T-helper 2 cell treated with Interferon-gamma antibody and Interleukin-4, amounts not matched to agents 100 ng/mL and 5 ng/mL, for 36 hours (primary cell): ENCODE measurements around the gene BCS1L. TPM values are rescaled to one million over a fixed set of nuclear protein-coding genes. Genes with fewer than 3 reads are reported as not detected.

Experiments used
- intact Hi-C: fragments of 100-400 bp; cut with micrococcal nuclease; formaldehyde crosslinking; loops from one replicate; pipeline ENCODE4 v1.15.1; 2023
- total RNA-seq: library from RNA; stranded (reverse); gene quantifications from 2 replicates; pipeline ENCODE4 v1.2.3, GENCODE V29; 2022

BCS1L gene, protein sequence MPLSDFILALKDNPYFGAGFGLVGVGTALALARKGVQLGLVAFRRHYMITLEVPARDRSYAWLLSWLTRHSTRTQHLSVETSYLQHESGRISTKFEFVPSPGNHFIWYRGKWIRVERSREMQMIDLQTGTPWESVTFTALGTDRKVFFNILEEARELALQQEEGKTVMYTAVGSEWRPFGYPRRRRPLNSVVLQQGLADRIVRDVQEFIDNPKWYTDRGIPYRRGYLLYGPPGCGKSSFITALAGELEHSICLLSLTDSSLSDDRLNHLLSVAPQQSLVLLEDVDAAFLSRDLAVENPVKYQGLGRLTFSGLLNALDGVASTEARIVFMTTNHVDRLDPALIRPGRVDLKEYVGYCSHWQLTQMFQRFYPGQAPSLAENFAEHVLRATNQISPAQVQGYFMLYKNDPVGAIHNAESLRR
- 54.6 and 57.1 TPM in 2 replicates for total RNA-seq

GRCh38 chr2:218659258-218659987 lies at the start of gene BCS1L, which contains the start of gene ZNF142:
Gene BCS1L, plus strand, starts transcription at chr2:218659683. Its CDS starts 1,305 bp downstream, at chr2:218660988.
Gene ZNF142, minus strand, starts transcription at chr2:218659623. Its CDS starts 3,194 bp downstream, at chr2:218656429.
- intact Hi-C loops = loop anchor here (1.0 to 2.0 kb wide), 8 partner anchors 13 to 389 kb away; partner anchors contain the start of genes AAMP, CNOT9, PNKD and RNF25

GRCh38 chr2:218615868-218616315 lies 43.6 kb upstream of the BCS1L start:
- intact Hi-C loops = no loop called here

GRCh38 chr2:218618102-218618860 lies 41.2 kb upstream of the BCS1L start:
- intact Hi-C loops = no loop called here

DNA sequence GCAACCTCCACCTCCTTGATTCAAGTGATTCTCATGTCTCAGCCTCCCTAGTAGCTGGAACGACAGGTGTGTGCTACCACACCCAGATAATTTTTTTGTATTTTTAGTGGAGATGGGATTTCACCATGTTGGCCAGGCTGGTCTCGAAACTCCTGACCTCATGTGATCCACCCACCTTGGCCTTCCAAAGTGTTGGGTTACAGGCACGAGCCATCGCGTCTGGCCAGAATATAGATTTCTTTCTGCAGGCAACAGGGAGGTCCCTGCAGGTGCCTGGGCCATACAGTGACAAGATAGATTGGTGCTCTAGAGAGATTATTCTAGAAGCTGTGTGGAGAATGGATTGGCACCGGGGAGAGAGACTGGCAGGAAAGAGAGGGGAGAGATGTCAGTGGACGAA lies 38.5 kb upstream of the BCS1L start:
- intact Hi-C loops = no loop called here

- intact Hi-C loops = no loop called here
These were observed 36.7 kb upstream of the BCS1L start for GRCh38 chr2:218622606-218623365.

DNA sequence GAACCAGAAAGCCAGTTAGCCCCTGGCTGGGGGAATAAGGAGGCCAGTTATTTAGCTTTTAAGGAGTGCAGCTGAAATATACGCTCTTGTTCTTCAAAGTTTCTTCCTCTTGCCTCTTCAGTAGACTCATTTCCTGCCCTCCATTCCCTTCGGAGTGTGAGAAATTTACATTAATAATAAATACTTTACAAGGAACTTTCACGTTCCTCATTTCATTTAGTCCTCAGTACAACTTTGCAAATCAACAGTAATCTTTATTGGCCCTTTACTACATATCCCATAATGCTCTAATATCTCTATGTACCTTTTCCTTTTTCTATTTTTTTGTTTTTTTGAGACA lies 36.1 kb upstream of the BCS1L start:
- intact Hi-C loops = no loop called here

GRCh38 chr2:218626369-218626768 lies 33.1 kb upstream of the BCS1L start:
- intact Hi-C loops = no loop called here

- intact Hi-C loops = no loop called here
These were observed 31.5 kb upstream of the BCS1L start for GRCh38 chr2:218627939-218628338.

DNA sequence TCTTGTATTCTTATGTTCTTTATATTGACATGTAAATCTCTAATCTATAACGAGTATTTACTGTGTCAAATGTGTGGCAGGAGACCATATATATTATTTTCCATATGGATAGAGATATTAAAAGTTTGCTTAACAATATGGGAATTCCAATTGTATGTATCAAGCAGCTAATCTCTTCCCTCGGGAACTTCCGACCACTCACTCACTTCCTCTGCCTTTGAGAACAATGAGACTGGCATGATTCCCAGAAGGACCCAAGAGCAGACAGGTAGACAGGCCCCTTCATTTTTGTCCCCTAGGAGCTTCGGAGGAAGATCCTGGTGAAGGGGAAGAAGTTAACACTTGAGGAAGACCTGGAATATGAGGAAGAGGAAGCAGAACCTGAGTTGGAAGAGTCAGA lies 27.6 kb upstream of the BCS1L start:
- intact Hi-C loops = no loop called here

GRCh38 chr2:218635719-218636118 lies 23.8 kb upstream of the BCS1L start:
- intact Hi-C loops = no loop called here

- intact Hi-C loops = no loop called here
These were observed 21.1 kb upstream of the BCS1L start for GRCh38 chr2:218638372-218638771.

GRCh38 chr2:218642121-218642656 lies 17.3 kb upstream of the BCS1L start:
- intact Hi-C loops = no loop called here

DNA sequence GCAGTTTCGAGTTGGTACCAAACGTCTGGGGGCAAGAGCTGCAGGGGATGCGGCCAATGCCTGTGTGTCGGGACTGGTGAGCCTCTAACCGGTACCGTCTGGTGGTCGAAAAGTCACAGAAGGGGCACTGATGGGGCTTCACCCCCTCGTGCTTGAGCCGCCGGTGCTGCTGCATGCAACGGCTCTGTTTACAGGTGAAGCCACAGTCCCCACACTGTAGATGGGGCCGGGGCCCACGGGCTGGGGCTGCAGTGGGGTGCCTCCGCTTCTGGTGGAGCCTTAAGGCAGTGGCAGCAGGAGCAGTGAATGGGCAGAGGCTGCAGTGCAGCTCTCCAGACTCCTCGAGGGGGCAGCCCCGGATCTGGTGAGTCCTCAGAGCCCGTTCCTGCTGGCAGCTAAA lies 16.7 kb upstream of the BCS1L start:
- intact Hi-C loops = no loop called here

DNA sequence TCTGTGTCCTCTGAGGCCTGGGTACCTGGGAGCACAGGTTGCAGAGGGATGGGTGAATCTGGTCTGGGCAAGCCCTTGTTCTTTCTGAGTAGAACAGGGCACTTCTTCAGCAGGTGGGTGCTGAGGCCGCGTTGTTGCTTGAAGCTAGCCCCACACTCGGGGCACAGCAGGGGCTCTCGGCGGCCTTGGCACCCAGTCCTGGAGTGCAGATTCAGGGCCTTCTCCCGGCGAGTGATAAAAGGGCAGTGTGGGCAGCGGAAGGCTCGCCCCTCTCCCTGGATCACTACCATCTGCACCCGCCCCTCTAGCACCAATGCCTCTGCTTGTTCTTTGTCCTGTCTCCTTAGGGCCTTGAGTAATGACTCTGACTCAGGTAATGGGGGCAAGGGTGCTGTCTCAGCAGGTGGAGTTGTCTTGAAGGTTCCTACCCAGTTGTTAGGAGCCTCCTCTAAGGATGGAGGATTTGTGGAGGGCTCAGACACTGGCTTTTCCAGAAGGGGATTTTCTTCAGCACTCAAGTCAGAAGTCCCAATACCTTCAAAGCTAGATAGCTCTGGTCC lies 15.7 kb upstream of the BCS1L start:
- intact Hi-C loops = no loop called here

GRCh38 chr2:218644721-218645120 lies 14.8 kb upstream of the BCS1L start:
- intact Hi-C loops = no loop called here

- intact Hi-C loops = no loop called here
These were observed 14.4 kb upstream of the BCS1L start for GRCh38 chr2:218645126-218645525.

DNA sequence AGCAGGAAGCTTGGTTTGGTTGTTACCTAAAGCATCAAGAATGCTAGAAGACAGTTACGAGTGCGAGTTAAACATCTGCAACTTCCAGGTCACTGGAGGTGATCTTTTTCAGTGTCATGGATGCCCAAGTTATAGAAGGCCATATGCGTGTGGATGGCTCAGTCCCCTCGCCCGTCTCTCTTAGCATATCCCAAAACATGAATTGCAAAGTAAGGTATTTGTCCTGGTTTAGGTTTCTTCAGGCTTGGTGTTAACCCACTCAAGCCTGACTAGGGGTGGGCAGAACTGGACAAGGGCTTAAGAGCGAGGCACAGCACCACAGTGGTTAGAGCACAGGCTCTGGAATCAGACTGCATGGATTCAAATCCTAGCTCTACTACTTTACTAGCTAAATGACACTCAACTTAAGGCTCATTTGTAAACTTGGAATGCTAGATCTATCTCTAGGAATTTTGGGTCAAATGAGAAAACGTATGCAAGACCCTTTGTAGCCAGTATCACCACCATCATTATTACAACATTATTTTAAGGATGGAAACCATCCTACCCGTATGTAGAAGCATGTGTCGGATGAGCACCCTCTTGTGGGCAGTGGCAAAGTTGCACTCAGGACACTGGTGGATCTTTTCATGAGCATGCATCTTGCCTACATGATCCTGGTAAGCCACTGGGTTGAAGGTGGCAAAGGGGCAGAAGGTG lies 11.2 kb upstream of the BCS1L start:
- intact Hi-C loops = loop anchor here (1.0 to 2.0 kb wide), 3 partner anchors 199 to 355 kb away; partner anchors contain the start of gene TMBIM1

- intact Hi-C loops = loop anchor here (1.0 to 2.0 kb wide), 3 partner anchors 199 to 356 kb away; partner anchors contain the start of gene TMBIM1
These were observed 10.7 kb upstream of the BCS1L start for GRCh38 chr2:218648787-218649100.

GRCh38 chr2:218655751-218656150 lies 3.7 kb upstream of the BCS1L start:
- intact Hi-C loops = no loop called here
